GDM1 (cell line): ENCODE data around the gene PTPRD.

Source experiments
- DNase-seq: peaks from one replicate; lab custom pipeline; 2025; lab: John Stamatoyannopoulos, UW

PTPRD gene

DNA sequence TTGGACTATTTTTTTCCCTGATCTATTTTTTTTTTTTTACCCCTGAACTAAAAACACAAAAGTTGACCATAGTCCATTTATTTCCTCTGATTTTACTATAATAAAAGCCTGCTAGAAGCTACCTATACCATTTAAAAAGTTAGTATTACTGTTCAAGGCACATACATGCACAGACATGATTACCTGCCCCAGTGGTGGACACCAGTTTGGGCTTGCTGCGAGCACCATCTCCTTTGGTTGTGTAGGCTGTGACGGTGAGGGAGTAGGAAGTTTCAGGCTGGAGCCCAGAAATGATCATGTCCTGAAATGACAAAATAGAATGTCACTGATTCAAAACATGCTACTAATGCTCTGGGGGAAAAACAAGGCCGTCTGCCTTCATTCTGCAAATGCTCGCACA lies 2120.1 kb downstream of the PTPRD start:
- DNase-seq, result no peak

DNA sequence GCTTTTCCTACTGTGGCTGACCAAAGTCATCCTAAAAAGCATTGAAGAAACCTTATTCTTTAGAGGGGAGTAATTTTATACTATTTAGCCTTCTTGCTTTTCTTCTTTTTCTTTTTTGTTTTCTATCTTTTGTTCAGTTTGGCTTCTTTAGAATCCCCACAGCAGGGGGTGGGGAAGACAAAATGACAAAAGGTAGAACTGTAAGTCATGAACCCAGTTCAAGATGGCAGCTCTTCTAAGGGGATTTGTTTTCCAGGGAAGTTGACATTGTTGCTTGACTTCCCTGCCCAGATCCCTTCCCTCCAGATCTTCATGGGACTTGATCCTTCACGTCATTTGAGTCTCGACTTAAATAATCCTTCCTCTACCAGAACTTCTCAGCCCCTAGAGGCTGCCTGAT lies 2120.8 kb downstream of the PTPRD start:
- DNase-seq, result no peak

DNA sequence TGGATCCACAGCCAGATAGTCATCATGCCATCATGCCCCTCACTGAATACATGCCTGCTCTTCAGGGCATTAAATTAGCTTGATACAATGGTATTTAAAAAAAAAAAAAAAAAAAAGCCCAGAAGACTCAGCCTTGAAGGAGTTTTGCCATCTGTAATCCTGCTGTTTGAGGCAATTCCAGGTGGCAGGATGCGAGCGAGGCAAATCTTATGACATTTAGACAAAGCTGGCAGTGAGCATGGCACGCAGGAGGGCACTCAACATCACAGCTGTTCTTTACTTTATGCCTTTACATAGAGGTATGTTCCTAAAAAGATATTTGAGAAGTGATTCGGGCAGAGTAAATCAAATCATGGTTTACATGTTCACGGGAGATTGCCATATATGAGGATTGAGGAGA lies 2121.2 kb downstream of the PTPRD start:
- DNase-seq, result no peak

DNA sequence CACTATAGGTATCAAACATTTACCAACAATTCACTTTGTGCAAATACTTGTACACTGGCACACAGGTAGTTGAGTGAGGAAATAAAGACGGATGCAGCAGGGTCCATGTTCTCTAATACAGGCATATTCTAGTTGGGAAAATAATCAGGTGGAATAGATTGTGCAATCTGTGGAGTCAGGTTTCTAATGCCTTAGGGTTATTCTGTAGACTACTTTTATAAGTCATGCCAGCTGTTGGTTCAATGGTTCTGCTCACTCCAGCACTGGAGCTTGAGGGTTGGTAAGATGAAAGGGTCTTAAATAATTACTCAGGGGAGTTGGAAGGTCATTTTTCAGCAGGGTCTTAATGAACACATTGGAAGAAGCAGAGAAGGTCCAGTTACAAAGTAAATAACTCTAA lies 2123.0 kb downstream of the PTPRD start:
- DNase-seq, result no peak

DNA sequence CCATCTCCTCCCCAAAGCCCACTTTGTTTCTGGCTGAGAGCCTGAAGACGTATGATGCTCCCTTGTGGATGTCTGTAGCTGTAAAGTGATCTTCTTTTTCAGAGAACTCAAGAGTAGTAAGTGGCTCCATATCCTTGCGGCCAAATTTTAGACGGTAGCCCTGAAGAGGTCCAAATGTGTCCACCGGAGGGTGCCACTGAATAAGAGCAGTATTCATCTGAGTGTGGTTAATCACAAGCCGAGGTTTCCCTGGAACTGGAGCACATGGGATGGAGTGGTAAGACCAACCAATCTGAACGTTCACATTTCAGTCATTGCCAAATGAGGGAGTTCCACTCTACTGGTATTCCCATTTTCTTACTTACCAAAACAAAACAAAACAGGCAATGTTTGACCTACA lies 2126.7 kb downstream of the PTPRD start:
- peak; percentile 8 for DNase-seq

DNA sequence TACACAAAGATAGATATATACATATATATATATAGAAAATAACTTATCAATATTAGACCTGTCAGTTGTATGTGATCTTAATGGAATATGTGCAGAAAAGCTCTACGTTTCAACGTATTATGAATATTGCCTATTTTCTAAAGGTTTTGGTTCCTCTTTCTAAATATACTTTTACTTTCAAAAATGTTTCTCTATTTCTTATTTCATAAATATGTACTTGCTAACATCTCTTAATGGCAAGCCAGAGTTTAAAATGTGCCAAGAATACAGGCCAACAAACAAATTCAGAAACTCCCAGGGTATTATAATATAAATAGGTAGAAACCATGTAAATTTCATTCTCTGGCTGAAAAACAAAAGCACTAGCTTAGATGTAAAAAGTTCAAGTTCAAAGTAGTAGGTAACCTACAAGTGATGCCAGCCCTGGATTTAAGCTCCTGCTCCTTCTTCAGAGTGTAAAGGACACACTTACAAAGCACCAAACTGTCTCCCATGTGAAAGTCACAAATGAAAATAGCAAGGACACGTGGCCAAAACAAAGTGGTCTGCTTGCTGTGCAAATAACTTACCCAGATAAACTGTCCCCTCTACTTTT lies 2128.1 kb downstream of the PTPRD start:
- no peak for DNase-seq

DNA sequence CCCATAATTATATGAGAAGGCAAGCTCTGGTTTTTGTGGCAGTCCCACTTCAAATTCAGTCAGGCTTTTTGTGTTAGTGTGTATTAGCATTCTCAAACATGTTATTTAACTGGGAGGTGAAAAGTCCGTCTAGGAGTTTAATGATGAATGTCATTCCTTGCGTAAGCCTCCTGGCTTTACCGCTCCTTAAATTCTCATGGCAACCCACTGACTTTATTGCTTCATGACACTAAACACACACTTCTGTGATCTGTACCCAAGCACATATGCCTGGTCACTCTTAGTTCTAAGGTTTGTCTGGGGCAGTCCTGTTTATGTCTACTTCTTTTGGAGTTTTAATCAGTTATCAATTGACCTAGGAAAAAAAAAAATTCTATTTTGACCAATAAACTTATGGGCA lies 2135.4 kb downstream of the PTPRD start:
- DNase-seq, result no peak

DNA sequence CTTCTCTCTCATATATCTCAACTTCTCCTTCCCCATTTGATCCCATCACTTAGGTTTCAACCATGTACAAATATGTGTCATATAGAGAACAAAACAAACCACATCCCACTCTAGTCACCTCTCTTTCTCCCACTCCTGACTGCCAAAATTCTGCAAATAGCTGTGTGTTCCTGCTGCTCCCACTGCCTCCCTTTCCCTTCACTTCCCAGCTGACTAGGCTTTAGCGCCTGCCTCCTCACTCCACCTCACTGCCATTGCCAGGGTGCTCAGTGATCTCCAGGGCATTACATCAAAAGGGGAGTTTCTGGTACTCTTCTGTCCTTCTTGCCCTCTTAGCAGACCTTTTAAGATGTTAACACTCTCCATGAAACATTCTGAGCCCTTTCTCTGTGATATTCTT lies 2137.9 kb downstream of the PTPRD start:
- DNase-seq, result no peak

DNA sequence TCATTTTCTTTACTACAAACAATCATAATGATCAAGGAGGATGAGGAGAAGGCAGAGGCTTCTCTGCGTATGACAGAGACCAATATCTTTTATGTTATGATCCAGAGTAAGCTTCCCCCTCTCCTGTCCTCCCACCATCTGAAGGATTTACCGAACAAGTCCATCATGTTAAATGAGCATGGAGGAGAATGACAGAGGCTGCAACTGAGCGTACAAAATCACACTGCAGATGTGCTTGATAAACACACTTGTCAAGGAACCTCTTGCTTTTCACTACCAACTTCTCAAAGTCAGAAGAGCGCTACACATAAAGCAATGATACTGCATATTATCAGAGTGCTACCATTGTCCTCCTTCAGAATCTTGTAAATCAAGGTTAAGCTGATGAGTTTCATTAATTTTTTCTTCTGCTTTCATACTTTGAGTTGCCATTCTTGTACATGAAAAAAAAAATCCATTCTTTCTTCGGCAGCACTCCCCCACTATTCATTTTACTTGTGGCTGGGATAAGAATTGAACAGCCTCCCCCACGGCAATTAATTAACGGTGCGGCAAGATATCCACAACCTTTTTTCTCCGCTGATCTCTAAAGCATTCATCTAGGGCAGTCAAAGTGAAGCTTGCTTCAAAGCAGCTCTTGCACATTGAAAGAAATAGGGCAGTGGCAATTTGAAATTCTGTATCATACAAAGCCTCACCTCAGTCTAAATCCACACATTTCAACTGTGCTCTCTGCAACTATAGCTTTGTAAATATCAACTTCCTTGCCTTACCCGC lies 2139.4 kb downstream of the PTPRD start:
- no peak for DNase-seq

DNA sequence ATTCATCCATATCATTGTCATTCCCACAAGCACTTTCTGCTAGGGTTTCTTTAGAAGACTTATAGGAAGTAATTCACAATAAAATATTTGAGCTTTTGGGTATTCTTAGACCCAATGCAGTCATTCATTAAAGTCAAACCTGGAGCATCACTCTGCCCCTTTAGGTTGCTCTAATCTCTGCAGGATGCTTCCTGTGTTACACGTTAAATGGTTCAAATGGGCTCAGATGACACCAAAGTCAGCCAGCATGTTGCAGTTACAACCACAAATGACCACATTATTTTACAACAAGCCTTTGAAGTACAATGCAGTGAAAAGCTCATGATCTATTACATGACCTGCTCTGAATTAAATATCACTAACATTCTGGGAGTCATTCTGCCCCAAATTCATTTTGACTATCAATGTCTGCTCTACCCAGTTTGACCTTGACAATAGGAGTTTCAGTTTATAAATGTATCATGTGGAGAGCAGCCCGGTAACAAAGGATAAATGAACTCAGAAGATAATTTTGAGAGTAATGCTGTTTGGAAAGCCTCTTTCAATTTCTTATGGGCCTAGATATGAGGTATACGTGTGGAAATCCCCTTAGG lies 2144.7 kb downstream of the PTPRD start:
- no peak for DNase-seq

DNA sequence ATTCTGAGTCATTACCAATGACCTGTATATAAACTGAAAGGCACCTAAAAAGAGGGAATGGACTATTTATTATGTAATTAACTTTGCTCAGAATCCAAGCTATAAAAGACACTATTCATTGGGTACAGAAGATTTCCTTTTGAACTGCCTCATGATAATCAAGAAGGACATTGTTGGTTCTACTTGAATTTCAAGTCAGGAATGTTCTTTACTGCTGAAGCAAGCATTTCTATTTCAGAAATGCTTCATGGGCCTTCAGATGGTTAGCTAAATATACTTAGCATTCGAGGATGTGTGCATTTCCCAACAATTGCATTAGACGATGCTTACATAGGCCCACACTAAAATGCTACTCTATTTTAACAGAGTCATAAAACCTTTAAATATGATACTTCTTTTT lies 2155.0 kb downstream of the PTPRD start:
- no peak for DNase-seq

DNA sequence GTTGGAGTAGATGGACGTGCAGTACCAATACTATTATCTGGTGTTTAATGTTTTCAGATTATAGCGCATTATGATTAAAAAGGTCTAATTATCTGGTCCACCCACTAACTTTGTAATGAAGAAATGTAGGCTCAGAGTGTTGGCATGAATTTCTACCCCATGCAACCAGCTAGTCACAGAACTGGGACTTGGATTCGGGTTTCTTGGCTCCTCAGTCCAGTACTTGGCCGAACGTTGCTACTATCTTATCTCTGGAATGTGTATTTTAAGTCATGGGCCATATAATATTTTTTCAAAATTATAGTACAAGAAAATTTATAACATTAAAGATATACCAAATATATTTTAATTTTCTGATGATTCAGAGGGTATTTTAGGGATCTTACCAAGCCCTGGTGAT lies 2155.7 kb downstream of the PTPRD start:
- DNase-seq, result no peak

DNA sequence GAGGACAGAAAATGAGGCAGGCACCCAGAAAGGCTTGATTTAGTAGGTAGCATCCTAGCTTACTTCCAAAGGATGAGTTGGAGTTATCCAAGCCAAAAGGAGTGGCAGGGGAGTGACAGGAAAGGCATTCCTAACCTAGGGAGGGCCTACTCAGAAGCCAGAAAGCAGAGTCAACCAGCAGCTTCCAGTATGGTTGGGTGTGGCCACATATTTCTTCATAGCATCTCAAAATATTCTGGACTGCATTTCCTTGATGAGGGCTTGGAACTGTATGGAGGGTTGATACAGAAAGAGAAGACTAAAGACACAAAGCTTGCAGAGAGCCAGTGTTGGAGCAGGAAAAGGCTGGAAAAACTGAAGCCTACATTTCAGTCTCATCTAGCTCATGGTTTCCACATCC lies 2156.5 kb downstream of the PTPRD start:
- no peak for DNase-seq

DNA sequence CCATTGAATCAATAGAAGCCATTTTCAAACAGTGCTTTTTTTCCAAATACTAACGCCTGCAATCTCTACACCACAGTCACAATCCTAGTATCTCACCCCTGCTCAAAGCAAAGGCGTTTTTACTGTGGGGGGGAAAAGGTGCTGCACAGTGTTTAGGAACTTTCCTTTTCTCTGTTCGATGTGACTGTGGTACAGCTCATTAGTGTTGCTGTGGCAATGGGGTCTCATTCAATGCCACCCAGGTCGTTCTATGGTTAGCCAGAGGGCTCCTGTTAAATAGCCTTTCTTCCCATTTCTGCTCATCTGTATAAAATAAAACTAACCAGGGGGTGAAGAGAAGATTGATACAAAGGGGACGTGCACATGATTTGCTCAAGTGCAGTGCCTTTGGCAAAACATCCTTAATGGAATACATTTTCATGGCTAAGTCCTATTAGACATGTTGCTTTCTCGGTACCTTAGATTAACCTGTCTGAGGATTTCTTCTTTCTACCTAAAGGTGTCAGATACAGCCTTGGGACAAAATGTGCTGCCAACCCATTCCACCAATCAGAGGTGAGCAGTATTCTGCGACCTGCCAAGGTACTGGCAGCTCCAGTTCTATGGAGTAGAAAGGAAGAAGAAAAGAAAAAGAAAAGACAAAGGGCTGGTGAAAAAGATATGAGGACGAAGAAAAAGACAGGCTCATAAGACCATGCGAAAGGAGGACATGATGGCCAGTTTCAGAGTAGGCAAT lies 2161.8 kb downstream of the PTPRD start:
- DNase-seq, result no peak

DNA sequence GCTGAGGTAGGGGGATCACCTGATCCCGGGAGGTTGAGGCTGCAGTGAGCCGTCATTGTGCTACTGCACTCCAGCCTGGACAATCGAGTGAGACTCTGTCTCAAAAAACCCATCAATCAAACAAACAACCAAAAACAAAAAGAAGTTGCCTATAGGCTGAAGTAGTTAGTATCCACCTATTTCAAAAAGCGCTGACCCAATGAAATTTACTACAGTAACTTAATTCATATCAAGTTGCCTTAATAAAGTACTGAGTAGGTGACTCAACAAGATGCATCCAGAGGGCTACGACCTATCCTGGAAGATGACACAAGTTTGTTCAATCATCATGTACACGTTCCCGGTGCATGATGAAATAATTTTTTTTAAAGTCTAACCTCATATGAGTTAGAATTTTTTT lies 2164.6 kb downstream of the PTPRD start:
- DNase-seq, result no peak

DNA sequence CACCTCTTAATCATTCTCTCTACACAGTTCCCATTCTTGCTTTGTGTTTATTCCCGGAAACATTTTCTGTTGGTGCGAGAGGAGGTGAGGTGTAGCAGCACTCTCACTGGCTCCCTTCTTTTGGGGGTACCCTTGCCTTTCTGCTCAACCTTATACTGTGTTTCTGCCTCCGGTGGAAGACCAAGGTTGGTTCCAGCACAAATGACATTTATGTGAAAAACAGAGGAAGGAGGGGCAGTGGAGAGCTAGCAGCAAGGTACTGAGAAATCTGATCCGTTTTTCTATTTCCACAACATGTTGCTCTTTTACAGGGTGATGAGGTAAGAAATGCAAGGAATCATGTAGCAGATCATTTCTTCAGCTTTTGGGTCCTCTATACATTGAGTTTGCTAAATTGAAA lies 2165.2 kb downstream of the PTPRD start:
- DNase-seq, result no peak

DNA sequence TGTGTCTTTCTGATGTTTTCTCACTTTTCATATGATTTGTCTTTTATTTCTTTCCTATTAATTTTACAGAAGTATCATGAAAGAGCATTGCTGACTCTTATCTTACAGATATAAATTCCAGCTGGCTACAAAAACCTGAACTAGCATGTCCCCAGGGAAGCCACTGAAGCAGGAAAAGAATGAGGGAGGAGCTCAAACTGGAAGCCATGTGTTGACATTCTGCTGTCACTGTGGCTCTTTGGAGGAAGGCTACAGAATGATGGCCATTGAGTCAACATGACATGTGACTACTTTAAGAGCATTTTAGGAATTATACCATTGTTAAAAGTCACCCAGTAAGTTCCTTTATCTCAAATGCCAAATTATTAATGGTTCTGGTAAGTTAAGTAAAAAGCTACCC lies 2174.9 kb downstream of the PTPRD start:
- DNase-seq, result no peak

DNA sequence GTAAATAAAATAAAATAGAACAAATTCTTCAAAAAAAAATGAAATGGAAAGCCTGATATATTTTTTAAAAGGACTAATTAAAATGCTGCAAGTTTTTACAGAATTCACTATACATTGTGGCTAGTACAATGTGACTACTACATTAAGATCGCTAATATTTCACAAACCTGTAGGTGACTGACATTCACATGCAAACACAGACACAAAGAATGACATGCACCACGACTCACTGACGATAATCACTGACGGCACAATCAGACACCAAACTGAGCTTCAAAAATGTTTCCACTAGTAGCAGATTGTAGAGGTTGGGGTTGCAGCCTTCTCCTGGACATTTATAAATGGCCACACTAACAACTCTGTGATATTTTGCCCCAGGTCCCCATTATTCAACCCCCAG lies 2175.5 kb downstream of the PTPRD start:
- DNase-seq, result no peak

DNA sequence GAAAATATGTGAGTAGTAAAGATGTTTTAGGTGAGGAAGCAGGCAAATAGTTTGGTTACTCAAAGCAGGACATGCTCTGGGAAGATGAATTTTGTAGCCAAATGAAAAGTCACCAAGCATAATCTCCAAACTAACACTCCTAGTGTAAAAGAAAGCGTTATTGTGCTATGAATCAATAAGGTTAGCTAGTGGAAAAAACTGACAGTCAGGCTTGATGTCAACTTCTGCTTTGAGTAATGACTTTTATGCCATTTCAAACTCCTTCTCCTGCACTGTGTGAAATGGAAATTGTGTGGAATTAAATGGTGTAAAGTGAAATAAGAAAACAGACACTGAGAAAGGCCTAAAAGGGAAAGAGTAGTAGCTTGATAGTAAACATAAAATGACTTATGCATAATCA lies 2176.0 kb downstream of the PTPRD start:
- no peak for DNase-seq

DNA sequence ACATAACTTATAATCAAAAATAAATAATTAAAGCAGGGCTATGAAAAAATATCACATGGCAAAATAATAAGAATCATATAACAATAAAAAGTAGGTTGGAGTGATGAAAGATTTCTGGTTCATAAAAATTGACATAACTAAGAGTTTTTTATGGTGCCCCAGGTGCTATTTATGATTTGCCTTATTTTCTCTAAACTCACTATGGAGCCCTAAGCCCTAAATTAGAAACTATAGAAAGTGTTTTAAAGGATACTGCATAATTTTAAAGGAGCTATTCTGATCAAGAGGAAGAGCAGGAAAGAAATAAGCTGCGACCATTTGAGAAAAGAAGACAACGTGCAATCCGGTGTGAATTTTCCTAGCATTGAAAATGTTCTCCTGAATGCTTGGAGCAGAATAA lies 2178.2 kb downstream of the PTPRD start:
- DNase-seq, result no peak

DNA sequence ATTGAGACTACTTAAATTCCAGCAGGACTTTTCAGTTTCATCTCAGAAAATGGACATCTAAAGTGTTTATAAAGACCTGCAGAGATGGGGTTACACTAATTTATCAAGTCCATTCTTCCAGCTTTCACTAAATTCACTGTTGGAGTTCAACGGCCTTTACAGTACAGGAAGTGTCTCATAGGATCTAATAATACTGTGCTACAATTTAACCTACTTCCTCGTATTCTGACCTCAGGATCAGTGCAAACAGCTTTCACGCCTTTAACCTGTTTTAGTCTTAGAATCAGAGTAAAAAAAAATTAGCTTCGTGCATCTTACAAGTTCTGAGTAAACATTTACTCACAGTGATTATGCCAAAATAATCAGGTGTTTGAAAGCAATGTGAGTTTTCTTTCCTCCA lies 2180.6 kb downstream of the PTPRD start:
- no peak for DNase-seq

DNA sequence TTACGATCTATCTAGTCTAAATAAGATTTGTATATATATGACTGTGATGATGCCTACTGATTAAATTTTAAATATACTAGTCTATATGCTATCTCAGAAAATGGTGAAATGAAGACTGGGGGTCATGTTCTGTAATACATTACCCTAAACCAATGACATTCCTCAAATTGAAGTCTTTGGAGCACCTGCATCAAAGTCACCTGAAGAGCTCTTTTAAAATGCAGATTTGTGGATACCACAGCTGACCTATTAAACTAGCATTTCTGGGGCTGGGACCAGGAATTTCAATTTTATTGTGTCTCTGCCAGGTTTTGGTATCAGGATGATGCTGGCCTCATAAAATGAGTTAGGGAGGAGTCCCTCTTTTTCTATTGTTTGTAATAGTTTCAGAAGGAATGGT lies 2181.3 kb downstream of the PTPRD start:
- no peak for DNase-seq

DNA sequence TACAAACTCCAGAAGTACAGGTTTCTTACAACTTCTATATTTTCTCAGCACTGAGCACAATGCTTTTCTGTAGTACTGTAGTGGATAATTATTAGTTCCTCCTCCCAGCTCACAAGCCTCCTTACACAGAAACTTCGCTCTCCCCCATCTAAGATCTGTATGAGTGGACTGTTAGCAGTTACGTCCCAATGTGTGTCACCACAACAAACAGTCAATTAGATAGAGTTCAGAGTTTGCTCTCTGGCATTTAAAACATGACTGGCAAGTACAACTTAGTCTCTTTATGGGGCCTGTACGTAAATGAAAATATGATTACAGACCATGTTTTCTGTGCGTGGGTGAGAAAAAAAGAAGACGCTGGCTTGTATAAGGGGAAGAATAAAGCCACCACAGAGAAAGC lies 2181.9 kb downstream of the PTPRD start:
- no peak for DNase-seq
